CD14-positive monocyte (primary cell): ENCODE results near the gene AIFM3. TPM values are rescaled to one million over a fixed set of nuclear protein-coding genes. Genes with fewer than 3 reads are reported as not detected.

Source experiments
- DNase-seq, 3 donors: peaks; one replicate each; pipeline ENCODE4 v3.0.0-alpha.2; 2011 to 2022
- H2AFZ ChIP-seq: 2 replicates; pipeline ENCODE4 v1.6.0; 2012; ENCODE audit warnings: mild to moderate bottlenecking, low read depth, low read length, inconsistent platforms; ENCODE audit not compliant: insufficient read depth, poor library complexity, severe bottlenecking
- H3K27ac ChIP-seq, 2 donors: 1 replicate in 1 of 2; 2 replicates in 1 of 2; pipeline ENCODE4 v1.5.1; 2012 to 2013; ENCODE audit warnings: low read length in 2 of 2, control low read depth in 1 of 2, inconsistent platforms in 1 of 2, low read depth in 1 of 2, mild to moderate bottlenecking in 1 of 2
- H3K27me3 ChIP-seq, 2 donors: one replicate each; pipeline versions ENCODE4 v1.6.0 to v1.6.1; 2011 to 2013; ENCODE audit warnings: low read length in 2 of 2; ENCODE audit not compliant: control insufficient read depth in 2 of 2, insufficient read depth in 2 of 2
- H3K36me3 ChIP-seq, 2 donors: replicated peaks in 1 of 2; 1 replicate in 1 of 2; 2 replicates in 1 of 2; pipeline versions ENCODE4 v1.5.1 to v1.6.1; 2012 to 2013; ENCODE audit warnings: low read length in 2 of 2, control low read depth in 1 of 2, inconsistent platforms in 1 of 2, mild to moderate bottlenecking in 1 of 2; ENCODE audit not compliant: insufficient read depth in 2 of 2, control insufficient read depth in 1 of 2
- H3K4me1 ChIP-seq, 2 donors: 1 replicate in 1 of 2; 2 replicates in 1 of 2; pipeline versions ENCODE4 v1.5.1 to v1.6.1; 2012 to 2013; ENCODE audit warnings: low read length in 2 of 2, control low read depth in 1 of 2, inconsistent platforms in 1 of 2, mild to moderate bottlenecking in 1 of 2, moderate library complexity in 1 of 2; ENCODE audit not compliant: insufficient read depth in 2 of 2, control insufficient read depth in 1 of 2
- H3K4me2 ChIP-seq: replicated peaks from 2 replicates; pipeline ENCODE3; 2012; ENCODE audit warnings: low read length, moderate library complexity, mild to moderate bottlenecking; ENCODE audit not compliant: poor library complexity, severe bottlenecking; ENCODE audit errors: extremely low read depth
- H3K4me3 ChIP-seq, 3 experiments: fragments of 200-600 bp in 1 of 3; sonication (generic) in 1 of 3; replicated peaks in 1 of 3; 1 replicate in 2 of 3; 2 replicates in 1 of 3; pipeline ENCODE4 v1.5.1; 2011 to 2013; ENCODE audit warnings: low read length in 3 of 3, mild to moderate bottlenecking in 3 of 3, control low read depth in 2 of 3, low read depth in 2 of 3, inconsistent platforms in 1 of 3, moderate library complexity in 1 of 3
- H3K79me2 ChIP-seq: 2 replicates; pipeline ENCODE4 v1.6.0; 2012; ENCODE audit warnings: mild to moderate bottlenecking, control low read depth, inconsistent platforms, low read length, moderate library complexity; ENCODE audit not compliant: insufficient read depth
- H3K9ac ChIP-seq: 2 replicates; pipeline ENCODE4 v1.6.0; 2017; ENCODE audit warnings: low read length, mild to moderate bottlenecking; ENCODE audit not compliant: insufficient read depth, poor library complexity, severe bottlenecking
- H3K9me3 ChIP-seq, 2 donors: replicated peaks in 1 of 2; 1 replicate in 1 of 2; 2 replicates in 1 of 2; pipeline versions ENCODE4 v1.5.1 to v1.6.1; 2012 to 2013; ENCODE audit warnings: low read length in 2 of 2, control low read depth in 1 of 2; ENCODE audit not compliant: control insufficient read depth in 1 of 2, insufficient read depth in 1 of 2
- H4K20me1 ChIP-seq: 2 replicates; pipeline ENCODE4 v1.6.0; 2012; ENCODE audit warnings: mild to moderate bottlenecking, low read length, control low read depth, moderate library complexity; ENCODE audit not compliant: insufficient read depth
- H3K27ac Mint-ChIP-seq, 7 donors: one replicate each; pipeline ENCODE4 v1.8.0; 2020; ENCODE audit warnings: mild to moderate bottlenecking in 7 of 7, mixed read lengths in 7 of 7, moderate library complexity in 6 of 7, inconsistent platforms in 2 of 7
- H3K27me3 Mint-ChIP-seq, 3 donors: one replicate each; pipeline ENCODE4 v1.8.0; 2021 to 2022; ENCODE audit warnings: low read depth in 3 of 3, mild to moderate bottlenecking in 3 of 3, mixed read lengths in 3 of 3, moderate library complexity in 3 of 3, inconsistent platforms in 1 of 3
- H3K36me3 Mint-ChIP-seq, 2 donors: one replicate each; pipeline ENCODE4 v1.8.0; 2020; ENCODE audit warnings: mixed read lengths in 2 of 2, inconsistent platforms in 1 of 2, mild to moderate bottlenecking in 1 of 2
- H3K4me1 Mint-ChIP-seq: one replicate; pipeline ENCODE4 v1.8.0; 2020; ENCODE audit warnings: mild to moderate bottlenecking, mixed read lengths
- H3K4me3 Mint-ChIP-seq, 2 donors: one replicate each; pipeline ENCODE4 v1.8.0; 2020; ENCODE audit warnings: mild to moderate bottlenecking in 2 of 2, mixed read lengths in 2 of 2, moderate library complexity in 1 of 2
- H3K9me3 Mint-ChIP-seq, 7 donors: one replicate each; pipeline ENCODE4 v1.8.0; 2020 to 2022; ENCODE audit warnings: mixed read lengths in 7 of 7, mild to moderate bottlenecking in 6 of 7, moderate library complexity in 6 of 7, inconsistent platforms in 2 of 7
- CTCF ChIP-seq: fragments of 200-600 bp; IDR thresholded peaks from one replicate; pipeline ENCODE4 v1.8.0; 2022; ENCODE audit warnings: antibody characterized with exemption, mild to moderate bottlenecking
- WGBS: methylation state at CpG from one replicate; pipeline ENCODE4 v1.1.5; 2013; ENCODE audit warnings: missing lambda C conversion rate; ENCODE audit not compliant: insufficient coverage; 5-methylcytosine and 5-hydroxymethylcytosine counted together
- intact Hi-C, 2 donors: fragments of 100-400 bp; cut with micrococcal nuclease; formaldehyde crosslinking; loops; one replicate each; pipeline versions ENCODE4 v1.15.0 to v1.15.1; 2023
- polyA plus RNA-seq, 3 donors: library from polyadenylated mRNA; depleted of rRNA in 1 of 3; unstranded in 2 of 3; stranded (reverse) in 1 of 3; fragments of 300-500 nt in 2 of 3; fragments of >200 nt in 1 of 3; fragmentation: Illumina TruSeq in 2 of 3; gene quantifications; 1 replicate in 2 of 3; 2 replicates in 1 of 3; pipeline ENCODE4 v1.2.3, GENCODE V29; 2012 to 2021

The AIFM3 gene
- polyA plus RNA-seq, 3 donors = 2.1 to 40.9 (median 2.3) TPM

GRCh38 chr22:20963201-20964052, 3.6 kb upstream of the AIFM3 start:
- Histone ChIP-seq H3K4me1 (peaks cover 50 to 62% of the 10 kb centered on the region in 2 donors), H3K4me3 (no peak overlapping the region), H2AFZ (no peak overlapping the region), H4K20me1 (no peaks in the 10 kb centered on the region), H3K79me2 (peaks cover 14% of the 10 kb centered on the region), H3K9me3 (no peaks in the 10 kb centered on the region), H3K4me2 (no peak overlapping the region), H3K27me3 (peaks cover 3 to 16% of the 10 kb centered on the region in 2 donors), H3K36me3 (peaks cover 0 to 7% of the 10 kb centered on the region in 2 donors), H3K27ac (no peak overlapping the region), H3K9ac (no peak overlapping the region)
- WGBS = 90% methylated on average over 5 of the region's 7 CpGs
- Mint-ChIP-seq H3K9me3 (peaks cover 0 to 9% (median 0%) of the 10 kb centered on the region in 7 donors), H3K4me3 (peak overlapping the region in 1 of 2 donors; percentile 62), H3K36me3 (peaks cover 21 to 23% of the 10 kb centered on the region in 2 donors), H3K27ac (peak overlapping the region in 1 of 7 donors; percentile 25), H3K27me3 (peaks cover 18 to 29% (median 26%) of the 10 kb centered on the region in 3 donors), H3K4me1 (peaks cover 50% of the 10 kb centered on the region)
- no peak for DNase-seq
- no peak for TF ChIP-seq CTCF
- intact Hi-C loops = loop anchor here (5.0 to 10.0 kb wide), 2 partner anchors 49 to 61 kb away; no protein-coding TSS in a partner anchor

DNA sequence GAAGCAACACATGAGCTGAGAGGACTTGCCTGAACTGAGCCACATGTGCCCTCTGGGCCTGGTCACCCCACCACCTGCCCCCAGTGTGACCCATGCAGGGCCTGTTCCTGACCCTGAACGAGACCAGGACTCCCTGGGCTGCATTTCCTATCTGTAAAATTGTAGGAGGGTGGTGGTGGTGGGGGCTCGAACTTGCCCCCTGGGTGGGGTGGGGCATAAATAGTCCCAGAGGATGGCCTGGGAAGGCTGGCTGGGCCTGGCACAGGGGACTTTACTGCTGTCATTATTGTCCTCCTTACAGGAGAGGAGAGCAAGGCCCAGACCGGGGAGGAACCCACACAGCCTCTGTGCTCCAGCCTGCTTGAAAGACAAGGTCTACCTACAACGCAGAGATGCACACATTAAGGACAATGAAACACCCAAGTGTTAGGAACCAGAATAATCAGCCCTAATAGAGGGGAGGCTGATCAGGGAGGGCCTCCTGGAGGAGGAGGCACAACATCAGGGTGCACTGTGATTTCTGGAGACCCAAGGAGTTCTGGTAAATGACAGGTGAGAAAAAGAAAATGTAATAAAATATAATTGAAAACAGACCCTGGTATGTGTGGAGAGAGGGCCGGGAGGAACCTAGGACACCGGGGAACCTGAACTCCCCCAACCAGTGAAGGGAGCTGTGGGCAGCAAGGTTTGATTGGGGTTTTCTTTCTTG, 2.8 kb upstream of the AIFM3 start:
- peaks cover 56 to 65% of the 10 kb centered on the region in 2 donors for H3K4me1 ChIP-seq
- WGBS = 93% methylated on average over 3 of the region's 6 CpGs
- peaks cover 3 to 16% of the 10 kb centered on the region in 2 donors for H3K27me3 ChIP-seq
- peaks cover 21 to 23% of the 10 kb centered on the region in 2 donors for H3K36me3 Mint-ChIP-seq
- H2AFZ ChIP-seq = no peak overlapping the region
- no peak overlapping the region for H3K9ac ChIP-seq
- H4K20me1 ChIP-seq = no peaks in the 10 kb centered on the region
- peaks cover 18 to 29% (median 26%) of the 10 kb centered on the region in 3 donors for H3K27me3 Mint-ChIP-seq
- peaks cover 8% of the 10 kb centered on the region for H3K79me2 ChIP-seq
- H3K27ac Mint-ChIP-seq = peak overlapping the region in 3 of 7 donors; percentile 25 to 47 (median 43)
- H3K4me3 ChIP-seq = peak overlapping the region in 2 of 3 experiments; percentile 29 to 61
- H3K4me3 Mint-ChIP-seq = peak overlapping the region; percentile 77 to 87
- intact Hi-C loops = loop anchor here (5.0 to 10.0 kb wide), 2 partner anchors 48 to 61 kb away; no protein-coding TSS in a partner anchor
- peaks cover 0 to 7% of the 10 kb centered on the region in 2 donors for H3K36me3 ChIP-seq
- H3K4me2 ChIP-seq = peak overlapping the region; percentile 80
- no peak for TF ChIP-seq CTCF
- H3K9me3 Mint-ChIP-seq = peaks cover 0 to 9% (median 0%) of the 10 kb centered on the region in 7 donors
- no peak for DNase-seq
- H3K27ac ChIP-seq = no peak overlapping the region
- peaks cover 55% of the 10 kb centered on the region for H3K4me1 Mint-ChIP-seq
- H3K9me3 ChIP-seq = no peaks in the 10 kb centered on the region
